Heart left ventricle (tissue), 16 donors: ENCODE measurements around the gene PRKCA. TPM values are rescaled to one million over a fixed set of nuclear protein-coding genes. Genes with fewer than 3 reads are reported as not detected.

Experiments
- ATAC-seq, 4 donors: fragments of 200-7000 bp; cut with Tn5 transposase; one replicate each; pipeline ENCODE4 v1.9.1; 2020 to 2022; ENCODE audit warnings: moderate library complexity in 4 of 4, mild to moderate bottlenecking in 3 of 4, moderate number of reproducible peaks in 1 of 4
- DNase-seq, 5 donors: peaks; one replicate each; pipeline ENCODE4 v3.0.0-alpha.2; 2020
- H3K27ac ChIP-seq, 12 donors: fragments of 200-600 bp; sonication (generic) in 4 of 12; one replicate each; pipeline versions ENCODE4 v1.5.0 to v1.8.0; 2016 to 2022; ENCODE audit warnings: mild to moderate bottlenecking in 2 of 12
- H3K27me3 ChIP-seq, 9 donors: fragments of 200-600 bp; sonication (generic) in 2 of 9; one replicate each; pipeline versions ENCODE4 v1.5.1 to v1.8.0; 2016 to 2022; ENCODE audit warnings: mild to moderate bottlenecking in 3 of 9
- H3K36me3 ChIP-seq, 9 donors: fragments of 200-600 bp; sonication (generic) in 2 of 9; one replicate each; pipeline versions ENCODE4 v1.5.0 to v1.8.0; 2018 to 2022; ENCODE audit warnings: mild to moderate bottlenecking in 2 of 9
- H3K4me1 ChIP-seq, 12 donors: fragments of 200-600 bp; sonication (generic) in 4 of 12; one replicate each; pipeline versions ENCODE4 v1.5.0 to v1.8.0; 2016 to 2022; ENCODE audit warnings: mild to moderate bottlenecking in 3 of 12
- H3K4me3 ChIP-seq, 12 donors: fragments of 200-600 bp; sonication (generic) in 4 of 12; one replicate each; pipeline versions ENCODE4 v1.5.0 to v1.8.0; 2017 to 2022; ENCODE audit warnings: mild to moderate bottlenecking in 9 of 12, moderate library complexity in 4 of 12
- H3K9me3 ChIP-seq, 12 donors: fragments of 200-600 bp; sonication (generic) in 4 of 12; one replicate each; pipeline versions ENCODE4 v1.5.0 to v1.8.0; 2016 to 2022; ENCODE audit warnings: mild to moderate bottlenecking in 1 of 12
- CTCF ChIP-seq, 12 donors: fragments of 200-600 bp; sonication (generic) in 4 of 12; IDR thresholded peaks; one replicate each; pipeline versions ENCODE4 v1.5.0 to v1.8.0; 2018 to 2022; ENCODE audit warnings: antibody characterized with exemption in 12 of 12, mild to moderate bottlenecking in 5 of 12
- POLR2A ChIP-seq, 2 donors: fragments of 450-650 bp; IDR thresholded peaks; one replicate each; pipeline ENCODE4 v1.6.1; 2017; ENCODE audit warnings: antibody characterized with exemption in 2 of 2, mild to moderate bottlenecking in 2 of 2, moderate library complexity in 2 of 2
- WGBS, 4 donors: extraction: QIAGEN DNeasy Blood & Tissue Kit in 2 of 4; methylation state at CpG; one replicate each; pipeline versions ENCODE4 v1.1.5 to v1.1.7; 2013 to 2018; 5-methylcytosine and 5-hydroxymethylcytosine counted together
- intact Hi-C, 10 donors: fragments of 100-400 bp; cut with DNase I; formaldehyde crosslinking; loops; one replicate each; pipeline versions ENCODE4 v1.11.1 to v1.14.2; 2022
- polyA plus RNA-seq, 2 donors: library from polyadenylated mRNA; stranded (reverse); fragments of 200-250 nt; gene quantifications; one replicate each; pipeline ENCODE4 v1.2.3, GENCODE V29; 2013
- total RNA-seq, 9 donors: library from RNA; depleted of rRNA in 2 of 9; stranded (reverse); fragments of >200 nt in 2 of 9; fragmentation: NEBNext Ultra II Directional in 3 of 9; extraction: Animal tissue kit (Norgen Biotek cat#: 25700) in 3 of 9; gene quantifications; one replicate each; pipeline versions ENCODE4 v1.1.0 to v1.2.4, GENCODE V29; 2016 to 2023
- donor health status: ischemic (EF 13 %, LVEDD 7.1; RV severe dilation, severe dysfunction).
- donor health status: healthy with polysubstance abuse.
- donor health status: DM: no; HTN: yes; CAD: no.
- donor health status: DM: no; HTN: no; CAD: no.
- donor health status: ischemic (EF 25% LVEDD 6.9; RV normal size, moderate dysfunction).
- donor health status: ischemic (EF 25% LVEDD 5.7; RV mildly dilated, moderate dysfunction).
- donor health status: healthy.
- donor health status: DM: yes; HTN: yes; CAD: no.
- donor health status: ischemic (EF 35%, LVEDD 5.7; RV mildly dilated, moderate dysfunction).
- donor health status: nonischemic (EF 11% LVEDD 7.7; RV severe dilation, severe dysfunction).
- donor health status: DM: yes; HTN: yes; CAD: no.
- donor health status: PGD.
- donor health status: ischemic (EF 29% LVEDD 5.4; RV normal size, mild dysfunction).
- donor health status: nonischemic (EF 23%, LVEDD 6.1; RV moderate dilation, normal function).

PRKCA gene
- total and polyA plus RNA-seq, 11 donors: 3.4 to 26.8 (median 11.4) TPM

GRCh38 chr17:66834426-66834918, 532.1 kb downstream of the PRKCA start:
- WGBS, 4 donors: 39 to 67% (median 47%) methylated on average over 4 to 7 of the region's 7 CpGs
- Histone ChIP-seq H3K27me3 (peaks cover 9 to 61% (median 24%) of the 10 kb centered on the region in 9 donors), H3K36me3 (no peaks in the 10 kb centered on the region), H3K27ac (no peak overlapping the region), H3K9me3 (no peaks in the 10 kb centered on the region), H3K4me3 (no peak overlapping the region), H3K4me1 (peaks cover 0 to 6% (median 0%) of the 10 kb centered on the region in 12 donors)
- intact Hi-C loops: no loop called here
- TF ChIP-seq CTCF (IDR thresholded peaks at IDR 0.05) (no peak), POLR2A (IDR thresholded peaks at IDR 0.05) (no peak)
- no peak for ATAC-seq
- DNase-seq: no peak

GRCh38 chr17:66834919-66835454, 532.6 kb downstream of the PRKCA start, which contains the start of gene CACNG5:
CACNG5 (plus strand) TSS chr17:66835117; CDS start chr17:66877333, 42,216 bp downstream.
- DNase-seq (no peak), ATAC-seq (no peak)
- no peak within 1 kb of the TSS for H3K27ac ChIP-seq
- 2 to 7% (median 4%) methylated on average over 22 to 57 of the region's 57 CpGs for WGBS, 4 donors
- intact Hi-C loops: no loop called here
- no peaks in the 10 kb centered on the region for H3K36me3 ChIP-seq
- H3K27me3 ChIP-seq: peaks cover 11 to 61% (median 24%) of the 10 kb centered on the region in 9 donors
- no peak within 1 kb of the TSS for H3K4me3 ChIP-seq
- TF ChIP-seq CTCF (IDR thresholded peaks at IDR 0.05) (no peak), POLR2A (IDR thresholded peaks at IDR 0.05) (no peak)
- H3K9me3 ChIP-seq: no peaks in the 10 kb centered on the region
- H3K4me1 ChIP-seq: peaks cover 0 to 6% (median 0%) of the 10 kb centered on the region in 12 donors

- 37 to 83% (median 38%) methylated on average over 1 to 16 of the region's 16 CpGs for WGBS, 4 donors
- ATAC-seq: no peak
- Histone ChIP-seq H3K4me1 (peaks cover 0 to 6% (median 0%) of the 10 kb centered on the region in 12 donors), H3K27ac (no peak overlapping the region), H3K36me3 (no peaks in the 10 kb centered on the region), H3K4me3 (no peak overlapping the region), H3K9me3 (no peaks in the 10 kb centered on the region), H3K27me3 (peaks cover 11 to 61% (median 28%) of the 10 kb centered on the region in 9 donors)
- DNase-seq: no peak
- TF ChIP-seq CTCF (IDR thresholded peaks at IDR 0.05) (no peak), POLR2A (IDR thresholded peaks at IDR 0.05) (no peak)
- intact Hi-C loops: no loop called here
These were observed 533.1 kb downstream of the PRKCA start for GRCh38 chr17:66835476-66835875.

- H3K27me3 ChIP-seq: peaks cover 11 to 61% (median 34%) of the 10 kb centered on the region in 9 donors
These were observed 533.9 kb downstream of the PRKCA start for GRCh38 chr17:66836063-66837005.

More at GRCh38 chr17:66836063-66837005, 533.9 kb downstream of the PRKCA start:
- peaks cover 0 to 6% (median 0%) of the 10 kb centered on the region in 12 donors for H3K4me1 ChIP-seq
- no peaks in the 10 kb centered on the region for H3K9me3 ChIP-seq
- intact Hi-C loops: no loop called here
- TF ChIP-seq POLR2A (IDR thresholded peaks at IDR 0.05) (no peak), CTCF (IDR thresholded peaks at IDR 0.05) (no peak)
- no peak overlapping the region for H3K4me3 ChIP-seq
- H3K27ac ChIP-seq: no peak overlapping the region
- ATAC-seq: no peak
- no peaks in the 10 kb centered on the region for H3K36me3 ChIP-seq
- no peak for DNase-seq
- WGBS, 4 donors: 58 to 61% (median 58%) methylated on average over 11 of the region's 11 CpGs
